Fibroblast of mammary gland (primary cell): ENCODE measurements around the gene FNIP1.

Experiments used
- DNase-seq: peaks from one replicate; pipeline ENCODE4 v3.0.0-alpha.2; 2010; ENCODE audit warnings: low read depth
- H3K4me3 ChIP-seq: 2 replicates; pipeline ENCODE4 v1.5.1; 2011; ENCODE audit warnings: low read depth, mild to moderate bottlenecking, low read length, moderate library complexity; ENCODE audit not compliant: control insufficient read depth
- TF ChIP-seq, protein P1 (sequence below): conservative IDR thresholded peaks from 2 replicates; pipeline ENCODE4 v1.5.1; 2011; ENCODE audit warnings: low read depth, low read length, inconsistent platforms; ENCODE audit not compliant: control insufficient read depth, insufficient read depth

FNIP1 gene

GRCh38 chr5:131766689-131767088 is 30.1 kb downstream of the FNIP1 start:
- DNase-seq: no peak
- TF ChIP-seq, protein P1, sequence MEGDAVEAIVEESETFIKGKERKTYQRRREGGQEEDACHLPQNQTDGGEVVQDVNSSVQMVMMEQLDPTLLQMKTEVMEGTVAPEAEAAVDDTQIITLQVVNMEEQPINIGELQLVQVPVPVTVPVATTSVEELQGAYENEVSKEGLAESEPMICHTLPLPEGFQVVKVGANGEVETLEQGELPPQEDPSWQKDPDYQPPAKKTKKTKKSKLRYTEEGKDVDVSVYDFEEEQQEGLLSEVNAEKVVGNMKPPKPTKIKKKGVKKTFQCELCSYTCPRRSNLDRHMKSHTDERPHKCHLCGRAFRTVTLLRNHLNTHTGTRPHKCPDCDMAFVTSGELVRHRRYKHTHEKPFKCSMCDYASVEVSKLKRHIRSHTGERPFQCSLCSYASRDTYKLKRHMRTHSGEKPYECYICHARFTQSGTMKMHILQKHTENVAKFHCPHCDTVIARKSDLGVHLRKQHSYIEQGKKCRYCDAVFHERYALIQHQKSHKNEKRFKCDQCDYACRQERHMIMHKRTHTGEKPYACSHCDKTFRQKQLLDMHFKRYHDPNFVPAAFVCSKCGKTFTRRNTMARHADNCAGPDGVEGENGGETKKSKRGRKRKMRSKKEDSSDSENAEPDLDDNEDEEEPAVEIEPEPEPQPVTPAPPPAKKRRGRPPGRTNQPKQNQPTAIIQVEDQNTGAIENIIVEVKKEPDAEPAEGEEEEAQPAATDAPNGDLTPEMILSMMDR: no peak
- no peak overlapping the region for H3K4me3 ChIP-seq

- TF ChIP-seq, protein P1: no peak
- H3K4me3 ChIP-seq: no peak overlapping the region
- DNase-seq: no peak
Observed at GRCh38 chr5:131765261-131765660, 31.6 kb downstream of the FNIP1 start.

- no peak overlapping the region for H3K4me3 ChIP-seq
- TF ChIP-seq, protein P1: no peak
- DNase-seq: no peak
Observed at GRCh38 chr5:131763968-131764367, 32.8 kb downstream of the FNIP1 start.

- TF ChIP-seq, protein P1: no peak
- DNase-seq: no peak
- no peak overlapping the region for H3K4me3 ChIP-seq
Observed at GRCh38 chr5:131760793-131761192, 36.0 kb downstream of the FNIP1 start.

DNA sequence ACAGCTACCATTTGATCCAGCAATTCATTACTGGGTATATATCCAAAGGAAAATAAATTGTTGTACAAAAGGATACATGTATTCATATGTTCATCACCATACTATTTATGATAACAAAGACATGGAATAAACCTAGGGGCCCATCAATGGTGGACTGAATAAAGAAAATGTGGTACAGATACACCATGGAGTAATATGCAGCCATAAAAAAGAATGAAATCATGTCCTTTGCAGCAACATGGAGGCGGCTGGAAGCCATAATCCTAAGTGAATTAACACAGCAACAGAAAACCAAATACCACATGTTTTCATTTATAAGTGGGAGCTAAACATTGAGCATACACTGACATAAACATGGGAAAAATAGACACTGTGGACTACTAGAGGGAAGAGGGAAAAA is 37.1 kb downstream of the FNIP1 start:
- TF ChIP-seq, protein P1: no peak
- no peak for DNase-seq
- H3K4me3 ChIP-seq: no peak overlapping the region

GRCh38 chr5:131758520-131758900 is 38.3 kb downstream of the FNIP1 start:
- no peak overlapping the region for H3K4me3 ChIP-seq
- no peak for DNase-seq
- TF ChIP-seq, protein P1: no peak
